Uterus (tissue), 2 donors: ENCODE data around the gene HMX2.

Experiments
- CTCF ChIP-seq, 4 experiments: fragments of 200-600 bp in 2 of 4; fragments of 450-650 bp in 2 of 4; sonication (generic) in 2 of 4; IDR thresholded peaks; one replicate each; pipeline ENCODE4 v1.5.1; 2016 to 2019; ENCODE audit warnings: antibody characterized with exemption in 4 of 4, mild to moderate bottlenecking in 2 of 4, moderate library complexity in 1 of 4
- POLR2A ChIP-seq, 2 donors: fragments of 450-650 bp; IDR thresholded peaks; one replicate each; pipeline ENCODE4 v1.6.1; 2016; ENCODE audit warnings: antibody characterized with exemption in 2 of 2, mild to moderate bottlenecking in 1 of 2, moderate library complexity in 1 of 2

GRCh38 chr10:123154711-123155505, 7.0 kb downstream of the HMX2 start:
- no peak for TF ChIP-seq POLR2A (IDR thresholded peaks at IDR 0.05)
- TF ChIP-seq CTCF (IDR thresholded peaks at IDR 0.05) = no peak
